Peyer's patch (tissue), 4 donors: ENCODE results near the gene VSIG8.

Experiments used
- POLR2A ChIP-seq, 2 donors: fragments of 450-650 bp; IDR thresholded peaks; one replicate each; pipeline ENCODE4 v1.5.1; 2017; ENCODE audit warnings: antibody characterized with exemption in 2 of 2, mild to moderate bottlenecking in 2 of 2, moderate library complexity in 2 of 2
- TF ChIP-seq, protein P1 (sequence below), 6 experiments: fragments of 450-650 bp in 4 of 6; fragments of 200-600 bp in 2 of 6; sonication (generic) in 1 of 6; IDR thresholded peaks; one replicate each; pipeline ENCODE4 v1.5.1; 2017 to 2019; ENCODE audit warnings: antibody characterized with exemption in 6 of 6, mild to moderate bottlenecking in 3 of 6, moderate library complexity in 1 of 6

DNA sequence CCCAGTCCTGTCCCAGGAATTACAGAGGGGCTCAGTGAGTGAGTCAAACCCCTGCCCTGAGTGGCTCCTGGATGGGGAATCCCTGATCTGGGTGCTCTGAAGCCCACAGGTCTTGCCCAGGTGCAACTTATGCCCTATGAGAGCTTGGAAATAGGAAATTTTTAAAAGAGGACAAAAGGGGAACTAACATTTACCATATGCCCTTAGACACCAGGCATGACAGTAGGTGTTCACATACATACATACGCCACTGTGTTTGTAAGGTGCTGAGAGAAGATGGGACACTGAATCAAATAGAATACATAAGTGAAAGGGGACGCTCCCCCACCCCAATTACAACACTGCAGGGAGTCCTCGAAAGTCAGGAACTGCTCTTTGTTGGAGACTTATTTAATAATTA, 36.1 kb upstream of the VSIG8 start:
- TF ChIP-seq, protein P1, sequence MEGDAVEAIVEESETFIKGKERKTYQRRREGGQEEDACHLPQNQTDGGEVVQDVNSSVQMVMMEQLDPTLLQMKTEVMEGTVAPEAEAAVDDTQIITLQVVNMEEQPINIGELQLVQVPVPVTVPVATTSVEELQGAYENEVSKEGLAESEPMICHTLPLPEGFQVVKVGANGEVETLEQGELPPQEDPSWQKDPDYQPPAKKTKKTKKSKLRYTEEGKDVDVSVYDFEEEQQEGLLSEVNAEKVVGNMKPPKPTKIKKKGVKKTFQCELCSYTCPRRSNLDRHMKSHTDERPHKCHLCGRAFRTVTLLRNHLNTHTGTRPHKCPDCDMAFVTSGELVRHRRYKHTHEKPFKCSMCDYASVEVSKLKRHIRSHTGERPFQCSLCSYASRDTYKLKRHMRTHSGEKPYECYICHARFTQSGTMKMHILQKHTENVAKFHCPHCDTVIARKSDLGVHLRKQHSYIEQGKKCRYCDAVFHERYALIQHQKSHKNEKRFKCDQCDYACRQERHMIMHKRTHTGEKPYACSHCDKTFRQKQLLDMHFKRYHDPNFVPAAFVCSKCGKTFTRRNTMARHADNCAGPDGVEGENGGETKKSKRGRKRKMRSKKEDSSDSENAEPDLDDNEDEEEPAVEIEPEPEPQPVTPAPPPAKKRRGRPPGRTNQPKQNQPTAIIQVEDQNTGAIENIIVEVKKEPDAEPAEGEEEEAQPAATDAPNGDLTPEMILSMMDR (IDR thresholded peaks at IDR 0.05), result no peak
- TF ChIP-seq POLR2A (IDR thresholded peaks at IDR 0.05), result no peak
